ENCODE results near the gene TMEM220.

TMEM220 gene

DNA sequence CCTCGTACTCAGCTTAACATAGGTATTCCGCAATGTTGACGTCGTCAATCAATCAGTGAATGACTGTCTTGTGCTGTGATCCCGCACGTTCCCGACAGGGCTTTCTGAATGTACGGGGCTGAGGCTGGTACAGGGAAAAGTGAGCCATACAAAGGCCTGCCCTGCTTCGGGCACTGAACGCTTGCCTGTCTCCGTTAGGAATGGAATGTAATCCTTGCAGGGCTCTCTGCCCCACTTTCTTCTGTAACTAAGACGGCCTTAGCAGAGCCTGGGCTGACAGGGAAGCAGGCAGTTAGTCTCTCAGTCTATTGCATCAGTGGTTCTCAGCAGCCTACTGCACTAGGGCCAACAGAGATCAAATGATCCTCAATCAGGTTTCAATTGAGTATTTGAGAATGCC is 56.5 kb downstream of the TMEM220 start:
- no peak for TF ChIP-seq CTCF (IDR thresholded peaks at IDR 0.05; ENCODE audit: low read depth, low read length)
- Histone ChIP-seq H3K4me3 (ENCODE audit: low read depth, low read length) (no peak overlapping the region), H3K9me3 (ENCODE audit: severe bottlenecking) (no peaks in the 10 kb centered on the region), H3K36me3 (peaks cover 15% of the 10 kb centered on the region), H3K27ac (no peak overlapping the region), H3K27me3 (ENCODE audit: insufficient read depth, low read depth, severe bottlenecking) (no peaks in the 10 kb centered on the region)
- DNase-seq, result no peak

- no peaks in the 10 kb centered on the region for H3K27me3 ChIP-seq (ENCODE audit: insufficient read depth, low read depth, severe bottlenecking)
- no peak for DNase-seq
- H3K36me3 ChIP-seq, result no peaks in the 10 kb centered on the region
- H3K9me3 ChIP-seq (ENCODE audit: severe bottlenecking), result no peaks in the 10 kb centered on the region
- no peak overlapping the region for H3K27ac ChIP-seq
- no peak overlapping the region for H3K4me3 ChIP-seq (ENCODE audit: low read depth, low read length)
- TF ChIP-seq CTCF (IDR thresholded peaks at IDR 0.05; ENCODE audit: low read depth, low read length), result no peak
Observed at GRCh38 chr17:10668775-10669174, 61.0 kb downstream of the TMEM220 start.

- no peak overlapping the region for H3K27ac ChIP-seq
Observed at GRCh38 chr17:10666906-10667305, 62.9 kb downstream of the TMEM220 start.

DNA sequence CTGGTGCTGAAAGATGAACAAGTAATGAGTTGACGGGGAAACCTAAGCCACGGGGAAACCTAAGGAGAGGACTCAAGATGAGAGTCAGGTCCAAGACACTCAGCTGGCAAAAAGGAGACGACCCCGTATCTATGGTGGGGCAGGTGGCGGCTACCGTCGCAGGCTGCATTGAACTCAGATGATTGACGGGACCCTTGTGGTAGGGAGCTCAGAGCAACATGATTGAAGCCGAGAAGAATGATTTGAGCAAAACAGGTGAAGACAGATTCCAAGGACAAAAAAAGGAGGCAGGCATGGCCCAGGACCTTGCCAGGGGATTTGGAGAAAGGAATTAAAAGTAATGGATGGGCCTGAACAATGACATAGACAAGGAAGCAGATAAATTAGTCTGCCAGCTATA is 65.3 kb downstream of the TMEM220 start:
- no peak for DNase-seq
- no peak for TF ChIP-seq CTCF (IDR thresholded peaks at IDR 0.05; ENCODE audit: low read depth, low read length)
- no peaks in the 10 kb centered on the region for H3K36me3 ChIP-seq

More at GRCh38 chr17:10666906-10667305, 62.9 kb downstream of the TMEM220 start:
- DNase-seq, result no peak
- Histone ChIP-seq H3K36me3 (no peaks in the 10 kb centered on the region), H3K4me3 (ENCODE audit: low read depth, low read length) (no peak overlapping the region), H3K9me3 (ENCODE audit: severe bottlenecking) (no peaks in the 10 kb centered on the region), H3K27me3 (ENCODE audit: insufficient read depth, low read depth, severe bottlenecking) (no peaks in the 10 kb centered on the region)
- no peak for TF ChIP-seq CTCF (IDR thresholded peaks at IDR 0.05; ENCODE audit: low read depth, low read length)

More for the DNA sequence above, 65.3 kb downstream of the TMEM220 start:
- Histone ChIP-seq H3K27ac (no peak overlapping the region), H3K27me3 (ENCODE audit: insufficient read depth, low read depth, severe bottlenecking) (no peaks in the 10 kb centered on the region), H3K9me3 (ENCODE audit: severe bottlenecking) (no peaks in the 10 kb centered on the region), H3K4me3 (ENCODE audit: low read depth, low read length) (no peak overlapping the region)

Data from WERI-Rb-1 (cell line).